ENCODE measurements around the gene NHSL1. TPM values are rescaled to one million over a fixed set of nuclear protein-coding genes. Genes with fewer than 3 reads are reported as not detected.

The NHSL1 gene
- polyA plus RNA-seq, 3 donors from 2014 or later, result 0.09 TPM; not detected in 2

- Mint-ChIP-seq H3K27me3 (ENCODE audit: low read depth in 3 of 3) (peaks cover 2 to 11% (median 4%) of the 10 kb centered on the region in 3 donors), H3K27ac (no peak overlapping the region), H3K9me3 (no peaks in the 10 kb centered on the region), H3K4me1 (no peaks in the 10 kb centered on the region), H3K36me3 (no peaks in the 10 kb centered on the region), H3K4me3 (no peak overlapping the region)
- DNase-seq, result no peak
Measured at GRCh38 chr6:138482816-138483215, 16.5 kb downstream of the NHSL1 start.

- DNase-seq, result no peak
- no peaks in the 10 kb centered on the region for H3K4me1 Mint-ChIP-seq
- H3K9me3 Mint-ChIP-seq, result no peaks in the 10 kb centered on the region
- H3K27ac Mint-ChIP-seq, result no peak overlapping the region
- no peak overlapping the region for H3K4me3 Mint-ChIP-seq
- peaks cover 2 to 7% (median 4%) of the 10 kb centered on the region in 3 donors for H3K27me3 Mint-ChIP-seq (ENCODE audit: low read depth in 3 of 3)
- H3K36me3 Mint-ChIP-seq, result no peaks in the 10 kb centered on the region
Measured at GRCh38 chr6:138480279-138480949, 18.9 kb downstream of the NHSL1 start.

- H3K4me3 Mint-ChIP-seq, result no peak overlapping the region
- H3K36me3 Mint-ChIP-seq, result no peaks in the 10 kb centered on the region
- H3K9me3 Mint-ChIP-seq, result no peaks in the 10 kb centered on the region
- H3K27me3 Mint-ChIP-seq (ENCODE audit: low read depth in 3 of 3), result peaks cover 0 to 5% (median 2%) of the 10 kb centered on the region in 3 donors
- no peak for DNase-seq
- no peak overlapping the region for H3K27ac Mint-ChIP-seq
- H3K4me1 Mint-ChIP-seq, result no peaks in the 10 kb centered on the region
Measured at GRCh38 chr6:138477913-138478539, 21.3 kb downstream of the NHSL1 start.

- DNase-seq, result no peak
- no peak overlapping the region for H3K4me3 Mint-ChIP-seq
- no peak overlapping the region for H3K27ac Mint-ChIP-seq
- H3K4me1 Mint-ChIP-seq, result no peaks in the 10 kb centered on the region
- no peaks in the 10 kb centered on the region for H3K9me3 Mint-ChIP-seq
- no peaks in the 10 kb centered on the region for H3K36me3 Mint-ChIP-seq
- peaks cover 0 to 2% (median 0%) of the 10 kb centered on the region in 3 donors for H3K27me3 Mint-ChIP-seq (ENCODE audit: low read depth in 3 of 3)
Measured at GRCh38 chr6:138476116-138476515, 23.2 kb downstream of the NHSL1 start.

GRCh38 chr6:138473144-138473543 lies 26.1 kb downstream of the NHSL1 start:
- Mint-ChIP-seq H3K27me3 (ENCODE audit: low read depth in 3 of 3) (peaks cover 0 to 2% (median 0%) of the 10 kb centered on the region in 3 donors), H3K36me3 (no peaks in the 10 kb centered on the region)
- no peak for DNase-seq

GRCh38 chr6:138468320-138469015 lies 30.8 kb downstream of the NHSL1 start:
- no peak for DNase-seq
- Mint-ChIP-seq H3K9me3 (no peaks in the 10 kb centered on the region), H3K27ac (no peak overlapping the region), H3K4me3 (no peak overlapping the region), H3K27me3 (ENCODE audit: low read depth in 3 of 3) (peaks cover 1 to 2% (median 2%) of the 10 kb centered on the region in 3 donors), H3K36me3 (no peaks in the 10 kb centered on the region), H3K4me1 (no peaks in the 10 kb centered on the region)

More at GRCh38 chr6:138473144-138473543, 26.1 kb downstream of the NHSL1 start:
- Mint-ChIP-seq H3K4me1 (no peaks in the 10 kb centered on the region), H3K4me3 (no peak overlapping the region), H3K9me3 (no peaks in the 10 kb centered on the region), H3K27ac (no peak overlapping the region)

- Mint-ChIP-seq H3K4me1 (no peaks in the 10 kb centered on the region), H3K36me3 (no peaks in the 10 kb centered on the region), H3K4me3 (no peak overlapping the region), H3K27ac (no peak overlapping the region), H3K27me3 (ENCODE audit: low read depth in 3 of 3) (peaks cover 1 to 2% (median 2%) of the 10 kb centered on the region in 3 donors), H3K9me3 (no peaks in the 10 kb centered on the region)
- no peak for DNase-seq
Measured at GRCh38 chr6:138467901-138468300, 31.4 kb downstream of the NHSL1 start.

- no peaks in the 10 kb centered on the region for H3K4me1 Mint-ChIP-seq
- no peak overlapping the region for H3K4me3 Mint-ChIP-seq
- H3K9me3 Mint-ChIP-seq, result no peaks in the 10 kb centered on the region
- no peak overlapping the region for H3K27ac Mint-ChIP-seq
- no peak for DNase-seq
- peaks cover 1 to 4% (median 2%) of the 10 kb centered on the region in 3 donors for H3K27me3 Mint-ChIP-seq (ENCODE audit: low read depth in 3 of 3)
- no peaks in the 10 kb centered on the region for H3K36me3 Mint-ChIP-seq
Measured at GRCh38 chr6:138465007-138465645, 34.2 kb downstream of the NHSL1 start.

GRCh38 chr6:138464085-138464484 lies 35.2 kb downstream of the NHSL1 start:
- no peaks in the 10 kb centered on the region for H3K9me3 Mint-ChIP-seq

GRCh38 chr6:138461647-138462046 lies 37.6 kb downstream of the NHSL1 start:
- Mint-ChIP-seq H3K4me3 (no peak overlapping the region), H3K9me3 (no peaks in the 10 kb centered on the region), H3K27me3 (ENCODE audit: low read depth in 3 of 3) (peaks cover 0 to 4% (median 1%) of the 10 kb centered on the region in 3 donors)

More at GRCh38 chr6:138464085-138464484, 35.2 kb downstream of the NHSL1 start:
- H3K4me3 Mint-ChIP-seq, result no peak overlapping the region
- no peaks in the 10 kb centered on the region for H3K36me3 Mint-ChIP-seq
- no peak overlapping the region for H3K27ac Mint-ChIP-seq
- H3K27me3 Mint-ChIP-seq (ENCODE audit: low read depth in 3 of 3), result peaks cover 1 to 4% (median 2%) of the 10 kb centered on the region in 3 donors
- no peaks in the 10 kb centered on the region for H3K4me1 Mint-ChIP-seq
- DNase-seq, result no peak

GRCh38 chr6:138456401-138456790 lies 42.9 kb downstream of the NHSL1 start:
- no peak for DNase-seq
- H3K36me3 Mint-ChIP-seq, result no peaks in the 10 kb centered on the region
- peak overlapping the region in 2 of 6 donors; percentile 68 to 76 for H3K27ac Mint-ChIP-seq
- H3K27me3 Mint-ChIP-seq (ENCODE audit: low read depth in 3 of 3), result peaks cover 0 to 6% (median 0%) of the 10 kb centered on the region in 3 donors
- H3K9me3 Mint-ChIP-seq, result no peaks in the 10 kb centered on the region
- H3K4me1 Mint-ChIP-seq, result peaks cover 10 to 18% of the 10 kb centered on the region in 2 donors
- peak overlapping the region in 3 of 5 donors; percentile 59 to 71 (median 66) for H3K4me3 Mint-ChIP-seq

More at GRCh38 chr6:138461647-138462046, 37.6 kb downstream of the NHSL1 start:
- no peak for DNase-seq
- Mint-ChIP-seq H3K36me3 (no peaks in the 10 kb centered on the region), H3K27ac (no peak overlapping the region), H3K4me1 (no peaks in the 10 kb centered on the region)

- Mint-ChIP-seq H3K9me3 (no peaks in the 10 kb centered on the region), H3K27me3 (ENCODE audit: low read depth in 3 of 3) (peaks cover 0 to 5% (median 2%) of the 10 kb centered on the region in 3 donors), H3K36me3 (no peaks in the 10 kb centered on the region), H3K27ac (peak overlapping the region in 2 of 6 donors; percentile 68 to 76), H3K4me1 (peaks cover 10 to 18% of the 10 kb centered on the region in 2 donors), H3K4me3 (peak overlapping the region in 3 of 5 donors; percentile 59 to 71 (median 66))
- peak in 1 of 3 donors; percentile 7 for DNase-seq
Measured at GRCh38 chr6:138455746-138456400, 43.4 kb downstream of the NHSL1 start.

Measured in immature natural killer cell (primary cell).